Osteoblast (primary cell): ENCODE measurements around the gene ALDH3B1. TPM values are rescaled to one million over a fixed set of nuclear protein-coding genes. Genes with fewer than 3 reads are reported as not detected.

Source experiments
- DNase-seq: peaks from one replicate; pipeline ENCODE4 v3.0.0; 2011; ENCODE audit warnings: low spot score, mixed read lengths; ENCODE audit not compliant: insufficient read length; ENCODE audit errors: missing footprints
- H2AFZ ChIP-seq: 2 replicates; pipeline ENCODE4 v1.6.0; 2011; ENCODE audit warnings: mild to moderate bottlenecking, low read length
- H3K27ac ChIP-seq: 2 replicates; pipeline ENCODE4 v1.5.1; 2011; ENCODE audit warnings: mild to moderate bottlenecking, low read depth, low read length, moderate library complexity
- H3K27me3 ChIP-seq: 2 replicates; pipeline ENCODE4 v1.6.0; 2012; ENCODE audit warnings: mild to moderate bottlenecking, control low read depth, inconsistent platforms, low read length, moderate library complexity; ENCODE audit not compliant: insufficient read depth
- H3K36me3 ChIP-seq: 2 replicates; pipeline ENCODE4 v1.5.1; 2011; ENCODE audit warnings: mild to moderate bottlenecking, low read length, control low read depth, moderate library complexity; ENCODE audit not compliant: insufficient read depth
- H3K4me1 ChIP-seq: 2 replicates; pipeline ENCODE4 v1.5.1; 2011; ENCODE audit warnings: mild to moderate bottlenecking, low read length, control low read depth, moderate library complexity; ENCODE audit not compliant: insufficient read depth
- H3K4me2 ChIP-seq: 2 replicates; pipeline ENCODE4 v1.6.0; 2011; ENCODE audit warnings: mild to moderate bottlenecking, low read length; ENCODE audit not compliant: insufficient read depth
- H3K4me3 ChIP-seq: fragments of 200-600 bp; sonication (generic); 3 replicates; pipeline ENCODE4 v1.5.1; 2012; ENCODE audit warnings: mild to moderate bottlenecking, low read length, inconsistent platforms; ENCODE audit not compliant: insufficient read depth
- H3K79me2 ChIP-seq: 2 replicates; pipeline ENCODE4 v1.6.0; 2012; ENCODE audit warnings: mild to moderate bottlenecking, low read length, control low read depth, inconsistent platforms; ENCODE audit not compliant: insufficient read depth
- H3K9me3 ChIP-seq: 2 replicates; pipeline ENCODE4 v1.5.1; 2011; ENCODE audit warnings: low read depth, low read length, control low read depth
- H4K20me1 ChIP-seq: 2 replicates; pipeline ENCODE4 v1.6.0; 2012; ENCODE audit warnings: mild to moderate bottlenecking, low read length, control low read depth; ENCODE audit not compliant: insufficient read depth
- CTCF ChIP-seq: IDR thresholded peaks from 2 replicates; pipeline ENCODE4 v1.5.1; 2011; ENCODE audit warnings: mild to moderate bottlenecking, low read depth, low read length, moderate library complexity; ENCODE audit errors: extremely low read depth
- total RNA-seq: library from RNA; depleted of rRNA; stranded (reverse); fragments of >200 nt; gene quantifications from 2 replicates; pipeline ENCODE4 v1.2.3, GENCODE V29; 2012

The ALDH3B1 gene
- total RNA-seq, 1 donor: 63.0 TPM

- peaks cover 41% of the 10 kb centered on the region for H3K4me1 ChIP-seq
- H3K4me2 ChIP-seq: peak overlapping the region; percentile 45
Measured at GRCh38 chr11:68027667-68028066, 17.5 kb downstream of the ALDH3B1 start.

GRCh38 chr11:68028802-68029545 is 18.8 kb downstream of the ALDH3B1 start:
- no peak for TF ChIP-seq CTCF
- no peak for DNase-seq
- Histone ChIP-seq H3K4me2 (peak overlapping the region; percentile 98), H3K27ac (peak overlapping the region; percentile 93), H3K4me3 (peak overlapping the region; percentile 22), H4K20me1 (no peaks in the 10 kb centered on the region), H3K36me3 (peaks cover 42% of the 10 kb centered on the region), H3K4me1 (peaks cover 41% of the 10 kb centered on the region), H3K79me2 (peaks cover 35% of the 10 kb centered on the region), H3K27me3 (no peaks in the 10 kb centered on the region), H2AFZ (no peak overlapping the region), H3K9me3 (no peaks in the 10 kb centered on the region)

More at GRCh38 chr11:68027667-68028066, 17.5 kb downstream of the ALDH3B1 start:
- no peaks in the 10 kb centered on the region for H3K9me3 ChIP-seq
- H3K36me3 ChIP-seq: peaks cover 29% of the 10 kb centered on the region
- no peak for DNase-seq
- H3K4me3 ChIP-seq: peak overlapping the region; percentile 33
- H3K79me2 ChIP-seq: peaks cover 31% of the 10 kb centered on the region
- peak overlapping the region; percentile 93 for H3K27ac ChIP-seq
- no peaks in the 10 kb centered on the region for H3K27me3 ChIP-seq
- no peak for TF ChIP-seq CTCF
- no peaks in the 10 kb centered on the region for H4K20me1 ChIP-seq
- peak overlapping the region; percentile 51 for H2AFZ ChIP-seq

- no peak for TF ChIP-seq CTCF
- Histone ChIP-seq H4K20me1 (no peaks in the 10 kb centered on the region), H3K4me2 (peak within 1 kb of the TSS; percentile 98), H2AFZ (peak within 1 kb of the TSS; percentile 87), H3K79me2 (peaks cover 35% of the 10 kb centered on the region), H3K4me3 (peak within 1 kb of the TSS; percentile 82), H3K27me3 (no peaks in the 10 kb centered on the region), H3K27ac (peak within 1 kb of the TSS; percentile 93), H3K36me3 (peaks cover 38% of the 10 kb centered on the region), H3K9me3 (no peaks in the 10 kb centered on the region), H3K4me1 (peaks cover 41% of the 10 kb centered on the region)
- DNase-seq: peak; percentile 100
Measured at GRCh38 chr11:68030318-68031143, 20.4 kb downstream of the ALDH3B1 start, which contains the start of gene NDUFS8. TSS of gene NDUFS8 (plus strand) at chr11:68030681. CDS start at chr11:68032152, 1,471 bp downstream.

GRCh38 chr11:68031144-68031464 is 21.0 kb downstream of the ALDH3B1 start:
- no peak for DNase-seq
- peaks cover 41% of the 10 kb centered on the region for H3K4me1 ChIP-seq
- H3K36me3 ChIP-seq: peaks cover 33% of the 10 kb centered on the region
- no peak for TF ChIP-seq CTCF
- H3K79me2 ChIP-seq: peaks cover 35% of the 10 kb centered on the region
- H3K27ac ChIP-seq: peak overlapping the region; percentile 91
- H3K4me3 ChIP-seq: peak overlapping the region; percentile 82
- H3K27me3 ChIP-seq: no peaks in the 10 kb centered on the region
- H2AFZ ChIP-seq: peak overlapping the region; percentile 87
- H3K9me3 ChIP-seq: no peaks in the 10 kb centered on the region
- H3K4me2 ChIP-seq: peak overlapping the region; percentile 98
- H4K20me1 ChIP-seq: no peaks in the 10 kb centered on the region
